ENCODE data around the gene MTMR4. TPM values are rescaled to one million over a fixed set of nuclear protein-coding genes. Genes with fewer than 3 reads are reported as not detected.

MTMR4 gene
- total and polyA plus RNA-seq, 9 donors, result 14.5 to 60.1 (median 27.7) TPM

- no peak for TF ChIP-seq POLR2A (IDR thresholded peaks at IDR 0.05)
- TF ChIP-seq, protein P1, sequence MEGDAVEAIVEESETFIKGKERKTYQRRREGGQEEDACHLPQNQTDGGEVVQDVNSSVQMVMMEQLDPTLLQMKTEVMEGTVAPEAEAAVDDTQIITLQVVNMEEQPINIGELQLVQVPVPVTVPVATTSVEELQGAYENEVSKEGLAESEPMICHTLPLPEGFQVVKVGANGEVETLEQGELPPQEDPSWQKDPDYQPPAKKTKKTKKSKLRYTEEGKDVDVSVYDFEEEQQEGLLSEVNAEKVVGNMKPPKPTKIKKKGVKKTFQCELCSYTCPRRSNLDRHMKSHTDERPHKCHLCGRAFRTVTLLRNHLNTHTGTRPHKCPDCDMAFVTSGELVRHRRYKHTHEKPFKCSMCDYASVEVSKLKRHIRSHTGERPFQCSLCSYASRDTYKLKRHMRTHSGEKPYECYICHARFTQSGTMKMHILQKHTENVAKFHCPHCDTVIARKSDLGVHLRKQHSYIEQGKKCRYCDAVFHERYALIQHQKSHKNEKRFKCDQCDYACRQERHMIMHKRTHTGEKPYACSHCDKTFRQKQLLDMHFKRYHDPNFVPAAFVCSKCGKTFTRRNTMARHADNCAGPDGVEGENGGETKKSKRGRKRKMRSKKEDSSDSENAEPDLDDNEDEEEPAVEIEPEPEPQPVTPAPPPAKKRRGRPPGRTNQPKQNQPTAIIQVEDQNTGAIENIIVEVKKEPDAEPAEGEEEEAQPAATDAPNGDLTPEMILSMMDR (IDR thresholded peaks at IDR 0.05), result no peak
- TF ChIP-seq EP300 (IDR thresholded peaks at IDR 0.05), result no peak
- no peaks in the 10 kb centered on the region for H3K27me3 ChIP-seq
- DNase-seq, result no peak
- H3K4me1 ChIP-seq (ENCODE audit: insufficient read depth), result peaks cover 5% of the 10 kb centered on the region
- no peak overlapping the region for H3K27ac ChIP-seq
- 66 to 90% (median 82%) methylated on average over 2 of the region's 2 CpGs for WGBS, 3 donors
- H3K36me3 ChIP-seq, result no peaks in the 10 kb centered on the region
- intact Hi-C loops (cut with DNase I), result loop anchor here in 1 of 4 donors (10.0 kb wide), 1 partner anchor 477 kb away; no protein-coding TSS in a partner anchor
- no peaks in the 10 kb centered on the region for H3K9me3 ChIP-seq
- H3K4me3 ChIP-seq, result no peak overlapping the region
These were observed 12.9 kb upstream of the MTMR4 start for GRCh38 chr17:58527306-58527705.

DNA sequence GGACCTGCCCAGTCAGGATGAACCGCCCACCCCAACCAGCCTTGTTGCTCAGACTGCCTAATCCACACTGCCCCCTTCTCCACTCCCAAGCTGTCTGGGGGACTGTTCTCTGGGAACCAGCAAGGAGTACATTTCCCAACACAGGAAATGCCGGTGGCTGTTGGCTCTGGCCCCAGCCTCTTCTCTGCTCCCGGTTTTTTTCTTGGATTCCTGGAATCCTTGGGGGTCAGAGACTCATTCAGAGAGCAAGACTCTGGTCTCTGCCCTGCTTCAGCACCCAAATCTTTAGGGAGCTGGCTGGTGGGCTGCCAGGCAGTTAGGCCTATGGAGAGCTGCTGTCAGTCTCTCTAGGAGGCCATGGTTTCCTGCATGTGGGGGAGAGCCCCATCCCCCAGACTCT is 10.8 kb upstream of the MTMR4 start:
- intact Hi-C loops (cut with DNase I), result loop anchor here in 1 of 4 donors (10.0 kb wide), 1 partner anchor 480 kb away; no protein-coding TSS in a partner anchor

DNA sequence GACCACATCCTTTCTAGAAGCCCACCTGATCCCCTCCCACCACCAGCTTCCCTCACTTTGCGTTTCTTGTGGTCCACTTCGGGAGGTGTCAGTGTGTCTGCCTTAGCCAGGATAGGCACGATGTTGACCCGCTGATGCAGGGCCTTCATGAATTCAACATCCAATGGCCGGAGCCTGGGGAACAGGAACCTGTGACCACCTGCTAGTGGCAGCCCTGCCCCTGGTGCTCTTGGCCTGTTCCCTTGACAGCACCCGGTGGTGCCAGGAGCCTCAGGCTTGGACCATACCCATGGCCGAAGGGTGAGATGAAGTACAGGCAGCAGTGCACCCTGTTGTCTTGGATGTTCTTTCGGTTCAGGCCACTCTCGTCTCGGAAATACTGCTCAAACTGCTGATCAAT is 7.2 kb upstream of the MTMR4 start:
- TF ChIP-seq EP300 (IDR thresholded peaks at IDR 0.05), result no peak
- TF ChIP-seq, protein P1 (IDR thresholded peaks at IDR 0.05), result no peak
- no peak for TF ChIP-seq POLR2A (IDR thresholded peaks at IDR 0.05)
- Histone ChIP-seq H3K4me1 (ENCODE audit: insufficient read depth) (peaks cover 5% of the 10 kb centered on the region), H3K4me3 (no peak overlapping the region), H3K27me3 (no peaks in the 10 kb centered on the region), H3K27ac (no peak overlapping the region), H3K9me3 (no peaks in the 10 kb centered on the region), H3K36me3 (no peaks in the 10 kb centered on the region)
- WGBS, 3 donors, result 89 to 93% (median 92%) methylated on average over 10 of the region's 10 CpGs
- intact Hi-C loops (cut with DNase I), result loop anchor here in 1 of 4 donors (10.0 kb wide), 1 partner anchor 483 kb away; no protein-coding TSS in a partner anchor
- no peak for DNase-seq

More for the DNA sequence above, 10.8 kb upstream of the MTMR4 start:
- H3K27me3 ChIP-seq, result no peaks in the 10 kb centered on the region
- WGBS, 3 donors, result 16 to 29% (median 17%) methylated on average over 3 of the region's 3 CpGs
- H3K4me1 ChIP-seq (ENCODE audit: insufficient read depth), result peaks cover 5% of the 10 kb centered on the region
- DNase-seq, result peak in 3 of 5 donors; percentile 50 to 67 (median 63)
- no peak for TF ChIP-seq POLR2A (IDR thresholded peaks at IDR 0.05)
- TF ChIP-seq EP300 (IDR thresholded peaks at IDR 0.05), result no peak
- TF ChIP-seq, protein P1 (IDR thresholded peaks at IDR 0.05), result no peak
- H3K4me3 ChIP-seq, result no peak overlapping the region
- H3K9me3 ChIP-seq, result no peaks in the 10 kb centered on the region
- H3K27ac ChIP-seq, result peak overlapping the region in 1 of 2 donors; percentile 32
- H3K36me3 ChIP-seq, result no peaks in the 10 kb centered on the region

DNA sequence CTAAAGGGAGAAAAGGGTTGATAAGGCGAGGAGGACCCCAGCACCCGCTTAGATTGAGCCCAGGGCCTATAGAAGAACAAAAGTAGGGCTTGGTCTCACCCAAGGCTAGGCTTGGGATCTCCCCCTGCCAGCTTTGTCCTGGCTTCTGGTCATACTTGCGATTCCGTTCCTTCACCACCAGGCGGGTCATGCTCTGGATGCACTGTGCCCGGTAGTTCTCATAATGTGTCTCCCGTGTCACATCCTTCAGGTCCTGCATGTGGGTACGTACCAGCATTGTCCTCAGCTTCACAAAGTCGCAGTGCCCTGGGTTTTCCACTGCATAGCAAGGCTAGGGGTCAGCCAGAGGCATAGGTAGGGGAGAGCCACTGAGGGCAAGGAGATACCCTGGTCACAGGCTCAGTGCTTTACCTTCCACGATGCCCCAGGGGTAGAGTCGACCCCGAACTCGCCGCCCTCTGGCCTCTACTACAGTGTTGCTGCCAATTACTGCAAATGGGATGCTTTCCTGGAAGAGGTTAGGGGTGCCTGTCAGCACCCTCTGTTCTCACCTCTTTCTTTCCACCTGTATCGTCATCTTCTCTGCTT is 6.5 kb upstream of the MTMR4 start:
- H3K4me3 ChIP-seq, result no peak overlapping the region
- peaks cover 5% of the 10 kb centered on the region for H3K4me1 ChIP-seq (ENCODE audit: insufficient read depth)
- WGBS, 3 donors, result 72 to 75% (median 75%) methylated on average over 15 of the region's 15 CpGs
- no peaks in the 10 kb centered on the region for H3K27me3 ChIP-seq
- DNase-seq, result no peak
- H3K36me3 ChIP-seq, result no peaks in the 10 kb centered on the region
- intact Hi-C loops (cut with DNase I), result loop anchor here in 1 of 4 donors (10.0 kb wide), 1 partner anchor 484 kb away; no protein-coding TSS in a partner anchor
- TF ChIP-seq POLR2A (IDR thresholded peaks at IDR 0.05) (no peak), EP300 (IDR thresholded peaks at IDR 0.05) (no peak)
- TF ChIP-seq, protein P1 (IDR thresholded peaks at IDR 0.05), result no peak
- no peak overlapping the region for H3K27ac ChIP-seq
- no peaks in the 10 kb centered on the region for H3K9me3 ChIP-seq
